Activated naive CD8-positive, alpha-beta T cell treated with anti-CD3 and anti-CD28 coated beads, Interleukin-2, amount 50 U/mL, for 16 hours (primary cell): Measurements from ENCODE around the gene ING1.
A peak's percentile ranks its signal among the peaks of the same experiment; 100 is the strongest.
"Not testable (repeated sequence)": the region's sequence is repeated elsewhere in the genome, so short reads cannot be mapped to it uniquely, and the experiment has no call there.

Experiments
- DNase-seq: peaks from one replicate; pipeline ENCODE4 v3.0.0-alpha.2; 2020; ENCODE audit warnings: low read depth, low spot score

Gene ING1

GRCh38 chr13:110690516-110690915, 23.0 kb upstream of the ING1 start:
- no peak for DNase-seq

- not testable (repeated sequence) for DNase-seq
These were observed 17.7 kb upstream of the ING1 start for GRCh38 chr13:110695774-110696173.

GRCh38 chr13:110696776-110697175, 16.7 kb upstream of the ING1 start:
- DNase-seq: no peak

GRCh38 chr13:110697842-110698241, 15.7 kb upstream of the ING1 start:
- no peak for DNase-seq

- DNase-seq: no peak
These were observed 14.8 kb upstream of the ING1 start for GRCh38 chr13:110698689-110699088.

GRCh38 chr13:110699148-110700145, 14.1 kb upstream of the ING1 start:
- DNase-seq: no peak

GRCh38 chr13:110700186-110700585, 13.3 kb upstream of the ING1 start:
- DNase-seq: no peak

- no peak for DNase-seq
These were observed 12.9 kb upstream of the ING1 start for GRCh38 chr13:110700641-110701040.

- DNase-seq: not testable (repeated sequence)
These were observed 12.4 kb upstream of the ING1 start for GRCh38 chr13:110701061-110701460.

GRCh38 chr13:110702089-110702488, 11.4 kb upstream of the ING1 start:
- DNase-seq: no peak

GRCh38 chr13:110702591-110703526, 10.6 kb upstream of the ING1 start:
- no peak for DNase-seq

- no peak for DNase-seq
These were observed 8.1 kb upstream of the ING1 start for GRCh38 chr13:110705356-110705825.

GRCh38 chr13:110705826-110706569, 7.5 kb upstream of the ING1 start, which contains the start of gene CARS2:
Gene CARS2, minus strand, starts transcription at chr13:110706116. Its CDS starts 23 bp downstream, at chr13:110706093.
- peak; percentile 86 for DNase-seq

GRCh38 chr13:110706570-110707372, 6.7 kb upstream of the ING1 start:
- no peak for DNase-seq

- peak; percentile 65 for DNase-seq
These were observed 1.2 kb upstream of the ING1 start for GRCh38 chr13:110712081-110712848.

- peak; percentile 96 for DNase-seq
These were observed 455 bp upstream of the ING1 start for GRCh38 chr13:110712849-110713641.

GRCh38 chr13:110713981-110714796, 689 bp downstream of the ING1 start:
- peak; percentile 53 for DNase-seq
